ENCODE results near the gene MCTP2.

- TF ChIP-seq FIP1L1 (IDR thresholded peaks at IDR 0.05; ENCODE audit: low read depth, low read length, poor library complexity, severe bottlenecking) (no peak), REST (IDR thresholded peaks at IDR 0.05; ENCODE audit: borderline replicate concordance) (no peak), REST (CRISPR knock-in tag; IDR thresholded peaks at IDR 0.05; ENCODE audit: low read depth) (no peak), ZBTB1 (CRISPR knock-in tag; IDR thresholded peaks at IDR 0.05; ENCODE audit: borderline replicate concordance, low read depth) (no peak), E4F1 (CRISPR knock-in tag; IDR thresholded peaks at IDR 0.05; ENCODE audit: borderline replicate concordance) (no peak), ILK (tag; IDR thresholded peaks at IDR 0.05; ENCODE audit: borderline replicate concordance, low read depth) (no peak), NFRKB (IDR thresholded peaks at IDR 0.05; ENCODE audit: low read depth) (no peak), YY1 (IDR thresholded peaks at IDR 0.05; ENCODE audit: borderline replicate concordance in 1 of 3, control insufficient read depth in 1 of 3, extremely low read depth in 1 of 3, insufficient read depth in 3 of 3, insufficient read length in 1 of 3, insufficient replicate concordance in 2 of 3, low read depth in 1 of 3, low read length in 2 of 3) (no peak), FOXJ3 (CRISPR knock-in tag; IDR thresholded peaks at IDR 0.05) (no peak), CTCF (IDR thresholded peaks at IDR 0.05 in 2 of 3, conservative IDR thresholded peaks at IDR 0.05 in 1 of 3; ENCODE audit: insufficient read depth in 2 of 3, low read depth in 1 of 3, low read length in 3 of 3) (no peak), TEAD4 (IDR thresholded peaks at IDR 0.05; ENCODE audit: low read length) (no peak), TEAD4 (CRISPR knock-in tag; IDR thresholded peaks at IDR 0.05; ENCODE audit: borderline replicate concordance) (no peak), PKNOX1 (IDR thresholded peaks at IDR 0.05) (no peak), HDAC2 (IDR thresholded peaks at IDR 0.05) (no peak), TCF7L2 (IDR thresholded peaks at IDR 0.05; ENCODE audit: low read depth, low read length) (no peak)
Measured at GRCh38 chr15:94359716-94360115, 128.4 kb downstream of the MCTP2 start.

Measured in K562 (cell line).